Liver (tissue), 9 donors: ENCODE measurements around the gene ANKRD29. TPM values are rescaled to one million over a fixed set of nuclear protein-coding genes. Genes with fewer than 3 reads are reported as not detected.

Source experiments
- DNase-seq: peaks from one replicate; pipeline ENCODE4 v3.0.0-alpha.2; 2017; ENCODE audit warnings: low spot score
- H3K27ac ChIP-seq, 2 donors: one replicate each; pipeline ENCODE4 v1.7.0; 2013; ENCODE audit warnings: inconsistent platforms in 2 of 2, low read length in 2 of 2, control low read depth in 1 of 2, low read depth in 1 of 2, mild to moderate bottlenecking in 1 of 2
- H3K27me3 ChIP-seq, 4 donors: one replicate each; pipeline versions ENCODE4 v1.6.1 to v1.7.0; 2013; ENCODE audit warnings: low read length in 3 of 4, inconsistent platforms in 1 of 4, mild to moderate bottlenecking in 1 of 4, moderate library complexity in 1 of 4; ENCODE audit not compliant: control insufficient read depth in 4 of 4, insufficient read depth in 4 of 4
- H3K36me3 ChIP-seq, 4 donors: one replicate each; pipeline versions ENCODE4 v1.6.1 to v1.7.0; 2013; ENCODE audit warnings: low read length in 3 of 4, mild to moderate bottlenecking in 3 of 4, low read depth in 1 of 4, moderate library complexity in 1 of 4; ENCODE audit not compliant: control insufficient read depth in 4 of 4, insufficient read depth in 3 of 4
- H3K4me1 ChIP-seq, 4 donors: one replicate each; pipeline versions ENCODE4 v1.6.1 to v1.7.0; 2013; ENCODE audit warnings: low read length in 3 of 4, mild to moderate bottlenecking in 3 of 4, moderate library complexity in 1 of 4; ENCODE audit not compliant: control insufficient read depth in 4 of 4, insufficient read depth in 4 of 4
- H3K4me3 ChIP-seq, 3 donors: one replicate each; pipeline versions ENCODE4 v1.6.1 to v1.7.0; 2013; ENCODE audit warnings: low read length in 3 of 3, control low read depth in 1 of 3, low read depth in 1 of 3, mild to moderate bottlenecking in 1 of 3
- H3K9ac ChIP-seq, 2 donors: one replicate each; pipeline ENCODE4 v1.7.0; 2013; ENCODE audit warnings: low read length in 2 of 2, mild to moderate bottlenecking in 2 of 2, moderate library complexity in 2 of 2, control low read depth in 1 of 2, low read depth in 1 of 2
- H3K9me3 ChIP-seq, 4 donors: one replicate each; pipeline versions ENCODE4 v1.6.1 to v1.7.0; 2013; ENCODE audit warnings: low read length in 3 of 4; ENCODE audit not compliant: control insufficient read depth in 4 of 4
- FOXA1 ChIP-seq: IDR thresholded peaks from 2 replicates; pipeline ENCODE4 v1.6.1; 2016; ENCODE audit warnings: antibody characterized with exemption
- FOXA2 ChIP-seq: IDR thresholded peaks from 2 replicates; pipeline ENCODE4 v1.6.1; 2016; ENCODE audit warnings: antibody characterized with exemption
- GABPA ChIP-seq, 2 donors: IDR thresholded peaks in 1 of 2; conservative IDR thresholded peaks in 1 of 2; 2 replicates each; pipeline ENCODE4 v1.6.1; 2016; ENCODE audit warnings: antibody characterized with exemption in 2 of 2, mild to moderate bottlenecking in 1 of 2, moderate library complexity in 1 of 2
- HNF4A ChIP-seq, 2 donors: conservative IDR thresholded peaks; 2 replicates each; pipeline ENCODE4 v1.6.1; 2016; ENCODE audit warnings: antibody characterized with exemption in 2 of 2, mild to moderate bottlenecking in 2 of 2
- HNF4G ChIP-seq: IDR thresholded peaks from 2 replicates; pipeline ENCODE4 v1.6.1; 2016; ENCODE audit warnings: antibody characterized with exemption
- JUND ChIP-seq, 2 donors: IDR thresholded peaks; 2 replicates each; pipeline ENCODE4 v1.6.1; 2016; ENCODE audit warnings: antibody characterized with exemption in 2 of 2
- NR2F2 ChIP-seq: IDR thresholded peaks from 2 replicates; pipeline ENCODE4 v1.6.1; 2016; ENCODE audit warnings: antibody characterized with exemption
- RAD21 ChIP-seq, 2 donors: IDR thresholded peaks; 2 replicates each; pipeline ENCODE4 v1.6.1; 2016; ENCODE audit warnings: antibody characterized with exemption in 2 of 2, mild to moderate bottlenecking in 2 of 2
- RXRA ChIP-seq, 2 donors: IDR thresholded peaks; 2 replicates each; pipeline ENCODE4 v1.6.1; 2017 to 2018; ENCODE audit warnings: antibody characterized with exemption in 2 of 2, mild to moderate bottlenecking in 1 of 2
- SP1 ChIP-seq: IDR thresholded peaks from 2 replicates; pipeline ENCODE4 v1.6.1; 2018; ENCODE audit warnings: antibody characterized with exemption, mild to moderate bottlenecking
- TAF1 ChIP-seq: conservative IDR thresholded peaks from 2 replicates; pipeline ENCODE4 v1.6.1; 2016; ENCODE audit warnings: antibody characterized with exemption, mild to moderate bottlenecking
- WGBS: extraction: QIAGEN DNeasy Blood & Tissue Kit; methylation state at CpG from one replicate; pipeline ENCODE4 v1.1.7; 2013; 5-methylcytosine and 5-hydroxymethylcytosine counted together
- polyA plus RNA-seq, 2 donors: library from polyadenylated mRNA; stranded (reverse) in 1 of 2; unstranded in 1 of 2; fragments of 200-250 nt in 1 of 2; fragments of >200 nt in 1 of 2; fragmentation: Nextera tagmentation in 1 of 2; extraction: Ambion mirVana in 1 of 2; gene quantifications; one replicate each; pipeline versions ENCODE4 v1.2.1 to v1.2.3, GENCODE V29; 2013 to 2015
- total RNA-seq, 2 donors: library from RNA; depleted of rRNA; stranded (reverse); fragments of >200 nt; gene quantifications; one replicate each; pipeline ENCODE4 v1.2.3, GENCODE V29; 2014
- TF ChIP-seq, protein P1 (sequence below): IDR thresholded peaks from 2 replicates; pipeline ENCODE4 v1.6.1; 2016; ENCODE audit warnings: antibody characterized with exemption
- TF ChIP-seq, protein P2 (sequence below): IDR thresholded peaks from 2 replicates; pipeline ENCODE4 v1.6.1; 2016; ENCODE audit warnings: antibody characterized with exemption
- TF ChIP-seq, protein P3 (sequence below): IDR thresholded peaks from 2 replicates; pipeline ENCODE4 v1.6.1; 2016; ENCODE audit warnings: antibody characterized with exemption, mild to moderate bottlenecking
- TF ChIP-seq, protein P4 (sequence below): IDR thresholded peaks from 2 replicates; pipeline ENCODE4 v1.6.1; 2016; ENCODE audit warnings: antibody characterized with exemption
- TF ChIP-seq, protein P5 (sequence below): fragments of 150-350 bp; IDR thresholded peaks from 2 replicates; pipeline ENCODE4 v1.5.1; 2017; ENCODE audit warnings: improper control_type of control experiment, low read depth, low read length; ENCODE audit not compliant: missing input control
- donor health status: healthy.
- donor health status: healthy.
- donor health status: healthy.
- donor health status: healthy.
- donor health status: healthy.

ANKRD29 gene
- total and polyA plus RNA-seq, 4 donors, result 0.14 to 0.50 (median 0.33) TPM

DNA sequence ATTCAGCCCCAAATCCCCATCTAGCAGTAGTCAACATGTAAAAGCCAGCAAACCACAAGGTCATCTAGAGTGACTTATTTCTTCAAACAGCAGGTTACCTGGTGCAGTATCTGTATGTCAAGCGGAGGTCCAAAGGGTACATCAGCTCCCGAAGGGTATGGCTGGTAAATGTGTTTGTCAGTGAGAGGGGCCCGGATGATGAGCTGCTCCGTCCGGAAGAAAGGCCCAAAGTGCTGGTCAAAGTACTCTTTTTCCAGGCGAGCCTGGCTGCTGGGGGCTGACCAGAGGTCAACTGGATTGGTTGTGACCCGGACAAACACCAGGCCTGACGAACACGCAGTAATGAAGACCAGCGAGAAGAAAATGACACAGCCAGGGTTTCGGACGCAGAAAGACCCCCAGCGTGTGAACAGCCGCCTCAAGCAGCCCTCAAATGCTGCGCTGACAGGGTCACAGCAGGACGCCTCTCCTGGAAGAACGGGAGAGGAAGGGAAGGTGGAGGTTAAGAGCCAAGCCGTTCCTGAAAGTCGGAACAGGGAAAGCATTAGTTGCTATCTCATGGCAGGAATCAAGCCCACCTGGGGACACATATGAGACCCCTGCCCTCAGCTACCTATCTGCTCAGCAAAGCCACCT, 106.4 kb downstream of the ANKRD29 start:
- TF ChIP-seq RAD21 (IDR thresholded peaks at IDR 0.05), result peak in 1 of 2 donors; percentile 4
- TF ChIP-seq NR2F2, result no peak
- TF ChIP-seq GABPA (IDR thresholded peaks at IDR 0.05 in 1 of 2, conservative IDR thresholded peaks at IDR 0.05 in 1 of 2), result peak in 1 of 2 donors; percentile 28
- TF ChIP-seq RXRA (IDR thresholded peaks at IDR 0.05), result peak; percentile 48 to 82
- TF ChIP-seq, protein P1, sequence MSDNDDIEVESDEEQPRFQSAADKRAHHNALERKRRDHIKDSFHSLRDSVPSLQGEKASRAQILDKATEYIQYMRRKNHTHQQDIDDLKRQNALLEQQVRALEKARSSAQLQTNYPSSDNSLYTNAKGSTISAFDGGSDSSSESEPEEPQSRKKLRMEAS, result no peak
- no peak for TF ChIP-seq JUND (IDR thresholded peaks at IDR 0.05)
- peak; percentile 50 for TF ChIP-seq HNF4G
- peak; percentile 79 for TF ChIP-seq SP1
- TF ChIP-seq, protein P2, sequence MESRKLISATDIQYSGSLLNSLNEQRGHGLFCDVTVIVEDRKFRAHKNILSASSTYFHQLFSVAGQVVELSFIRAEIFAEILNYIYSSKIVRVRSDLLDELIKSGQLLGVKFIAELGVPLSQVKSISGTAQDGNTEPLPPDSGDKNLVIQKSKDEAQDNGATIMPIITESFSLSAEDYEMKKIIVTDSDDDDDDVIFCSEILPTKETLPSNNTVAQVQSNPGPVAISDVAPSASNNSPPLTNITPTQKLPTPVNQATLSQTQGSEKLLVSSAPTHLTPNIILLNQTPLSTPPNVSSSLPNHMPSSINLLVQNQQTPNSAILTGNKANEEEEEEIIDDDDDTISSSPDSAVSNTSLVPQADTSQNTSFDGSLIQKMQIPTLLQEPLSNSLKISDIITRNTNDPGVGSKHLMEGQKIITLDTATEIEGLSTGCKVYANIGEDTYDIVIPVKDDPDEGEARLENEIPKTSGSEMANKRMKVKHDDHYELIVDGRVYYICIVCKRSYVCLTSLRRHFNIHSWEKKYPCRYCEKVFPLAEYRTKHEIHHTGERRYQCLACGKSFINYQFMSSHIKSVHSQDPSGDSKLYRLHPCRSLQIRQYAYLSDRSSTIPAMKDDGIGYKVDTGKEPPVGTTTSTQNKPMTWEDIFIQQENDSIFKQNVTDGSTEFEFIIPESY, result no peak
- TF ChIP-seq FOXA1, result no peak
- TF ChIP-seq TAF1, result peak; percentile 23
- TF ChIP-seq, protein P3, sequence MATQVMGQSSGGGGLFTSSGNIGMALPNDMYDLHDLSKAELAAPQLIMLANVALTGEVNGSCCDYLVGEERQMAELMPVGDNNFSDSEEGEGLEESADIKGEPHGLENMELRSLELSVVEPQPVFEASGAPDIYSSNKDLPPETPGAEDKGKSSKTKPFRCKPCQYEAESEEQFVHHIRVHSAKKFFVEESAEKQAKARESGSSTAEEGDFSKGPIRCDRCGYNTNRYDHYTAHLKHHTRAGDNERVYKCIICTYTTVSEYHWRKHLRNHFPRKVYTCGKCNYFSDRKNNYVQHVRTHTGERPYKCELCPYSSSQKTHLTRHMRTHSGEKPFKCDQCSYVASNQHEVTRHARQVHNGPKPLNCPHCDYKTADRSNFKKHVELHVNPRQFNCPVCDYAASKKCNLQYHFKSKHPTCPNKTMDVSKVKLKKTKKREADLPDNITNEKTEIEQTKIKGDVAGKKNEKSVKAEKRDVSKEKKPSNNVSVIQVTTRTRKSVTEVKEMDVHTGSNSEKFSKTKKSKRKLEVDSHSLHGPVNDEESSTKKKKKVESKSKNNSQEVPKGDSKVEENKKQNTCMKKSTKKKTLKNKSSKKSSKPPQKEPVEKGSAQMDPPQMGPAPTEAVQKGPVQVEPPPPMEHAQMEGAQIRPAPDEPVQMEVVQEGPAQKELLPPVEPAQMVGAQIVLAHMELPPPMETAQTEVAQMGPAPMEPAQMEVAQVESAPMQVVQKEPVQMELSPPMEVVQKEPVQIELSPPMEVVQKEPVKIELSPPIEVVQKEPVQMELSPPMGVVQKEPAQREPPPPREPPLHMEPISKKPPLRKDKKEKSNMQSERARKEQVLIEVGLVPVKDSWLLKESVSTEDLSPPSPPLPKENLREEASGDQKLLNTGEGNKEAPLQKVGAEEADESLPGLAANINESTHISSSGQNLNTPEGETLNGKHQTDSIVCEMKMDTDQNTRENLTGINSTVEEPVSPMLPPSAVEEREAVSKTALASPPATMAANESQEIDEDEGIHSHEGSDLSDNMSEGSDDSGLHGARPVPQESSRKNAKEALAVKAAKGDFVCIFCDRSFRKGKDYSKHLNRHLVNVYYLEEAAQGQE, result no peak
- TF ChIP-seq HNF4A (conservative IDR thresholded peaks at IDR 0.05), result peak; percentile 57 to 85
- Histone ChIP-seq H3K4me1 (peaks cover 0 to 3% (median 0%) of the 10 kb centered on the region in 4 donors), H3K9ac (no peak overlapping the region), H3K27me3 (no peaks in the 10 kb centered on the region), H3K36me3 (peaks cover 7 to 66% (median 50%) of the 10 kb centered on the region in 4 donors), H3K27ac (no peak overlapping the region), H3K4me3 (no peak overlapping the region), H3K9me3 (no peaks in the 10 kb centered on the region)
- peak; percentile 68 for DNase-seq
- WGBS, result 79% methylated on average over 19 of the region's 19 CpGs

DNA sequence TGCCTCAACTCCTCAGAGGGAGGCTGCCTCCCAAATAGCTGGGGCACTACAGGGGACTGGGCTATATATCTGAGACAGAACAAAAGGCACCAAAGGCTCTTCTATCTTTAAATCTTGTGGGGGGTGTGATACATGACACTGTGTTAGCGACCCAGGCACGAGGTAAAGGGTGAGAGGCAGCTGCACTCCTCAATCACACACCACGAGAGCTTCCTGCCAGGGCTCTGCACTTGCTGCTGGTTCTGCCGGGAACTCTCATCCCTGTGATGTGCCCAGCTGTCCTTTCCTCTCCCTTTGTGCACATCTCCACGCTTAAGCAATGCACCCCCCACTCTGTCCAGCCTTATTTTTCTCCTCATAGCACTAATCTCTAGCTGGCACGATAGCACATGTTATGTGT, 108.8 kb downstream of the ANKRD29 start:
- 92% methylated on average over 6 of the region's 6 CpGs for WGBS
- H3K9ac ChIP-seq, result no peak overlapping the region
- H3K4me1 ChIP-seq, result peaks cover 0 to 3% (median 0%) of the 10 kb centered on the region in 4 donors
- no peak overlapping the region for H3K4me3 ChIP-seq
- no peaks in the 10 kb centered on the region for H3K9me3 ChIP-seq
- no peak overlapping the region for H3K27ac ChIP-seq
- H3K36me3 ChIP-seq, result peaks cover 2 to 59% (median 43%) of the 10 kb centered on the region in 4 donors
- H3K27me3 ChIP-seq, result no peaks in the 10 kb centered on the region
- DNase-seq, result no peak
- TF ChIP-seq, protein P4, sequence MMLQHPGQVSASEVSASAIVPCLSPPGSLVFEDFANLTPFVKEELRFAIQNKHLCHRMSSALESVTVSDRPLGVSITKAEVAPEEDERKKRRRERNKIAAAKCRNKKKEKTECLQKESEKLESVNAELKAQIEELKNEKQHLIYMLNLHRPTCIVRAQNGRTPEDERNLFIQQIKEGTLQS, result no peak
- TF ChIP-seq RXRA (IDR thresholded peaks at IDR 0.05) (no peak), JUND (IDR thresholded peaks at IDR 0.05) (no peak), FOXA1 (no peak), HNF4A (conservative IDR thresholded peaks at IDR 0.05) (no peak), RAD21 (IDR thresholded peaks at IDR 0.05) (no peak), FOXA2 (no peak), NR2F2 (no peak), HNF4G (no peak), SP1 (no peak)
- TF ChIP-seq, protein P1, result no peak
- TF ChIP-seq, protein P2, result no peak
- TF ChIP-seq, protein P5, sequence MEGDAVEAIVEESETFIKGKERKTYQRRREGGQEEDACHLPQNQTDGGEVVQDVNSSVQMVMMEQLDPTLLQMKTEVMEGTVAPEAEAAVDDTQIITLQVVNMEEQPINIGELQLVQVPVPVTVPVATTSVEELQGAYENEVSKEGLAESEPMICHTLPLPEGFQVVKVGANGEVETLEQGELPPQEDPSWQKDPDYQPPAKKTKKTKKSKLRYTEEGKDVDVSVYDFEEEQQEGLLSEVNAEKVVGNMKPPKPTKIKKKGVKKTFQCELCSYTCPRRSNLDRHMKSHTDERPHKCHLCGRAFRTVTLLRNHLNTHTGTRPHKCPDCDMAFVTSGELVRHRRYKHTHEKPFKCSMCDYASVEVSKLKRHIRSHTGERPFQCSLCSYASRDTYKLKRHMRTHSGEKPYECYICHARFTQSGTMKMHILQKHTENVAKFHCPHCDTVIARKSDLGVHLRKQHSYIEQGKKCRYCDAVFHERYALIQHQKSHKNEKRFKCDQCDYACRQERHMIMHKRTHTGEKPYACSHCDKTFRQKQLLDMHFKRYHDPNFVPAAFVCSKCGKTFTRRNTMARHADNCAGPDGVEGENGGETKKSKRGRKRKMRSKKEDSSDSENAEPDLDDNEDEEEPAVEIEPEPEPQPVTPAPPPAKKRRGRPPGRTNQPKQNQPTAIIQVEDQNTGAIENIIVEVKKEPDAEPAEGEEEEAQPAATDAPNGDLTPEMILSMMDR, result no peak
- TF ChIP-seq, protein P3, result no peak
